Stimulated activated CD4-positive, alpha-beta T cell treated with anti-CD3 and anti-CD28 coated beads, TNF-alpha, amount 100 ng/mL, for 4 hours (primary cell): ENCODE measurements around the gene RASGEF1C.

Source experiments
- DNase-seq, 3 experiments: peaks; one replicate each; pipeline ENCODE4 v3.0.0-alpha.2; 2020; ENCODE audit warnings: low read depth in 3 of 3

The RASGEF1C gene

GRCh38 chr5:180059326-180059725 lies 149.7 kb downstream of the RASGEF1C start:
- DNase-seq, result no peak

DNA sequence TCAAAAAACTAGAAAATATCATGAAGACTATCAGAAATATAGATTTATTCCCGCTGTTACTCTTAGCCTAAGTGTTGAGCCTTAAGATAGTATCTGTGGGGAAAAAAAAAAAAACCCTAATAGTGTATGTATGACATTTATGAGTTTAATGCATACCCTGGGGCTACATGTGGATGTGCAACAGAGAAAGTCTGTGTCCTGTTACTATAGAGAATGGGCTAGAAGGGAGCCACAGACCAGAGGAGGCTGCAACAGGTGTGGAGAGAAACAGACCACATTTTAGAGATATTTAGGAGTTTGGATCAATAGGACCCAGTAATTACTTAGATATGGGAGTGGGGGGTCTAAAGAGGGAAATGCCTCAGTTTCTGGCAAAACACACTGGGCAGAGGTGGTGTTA lies 152.9 kb downstream of the RASGEF1C start:
- no peak for DNase-seq

DNA sequence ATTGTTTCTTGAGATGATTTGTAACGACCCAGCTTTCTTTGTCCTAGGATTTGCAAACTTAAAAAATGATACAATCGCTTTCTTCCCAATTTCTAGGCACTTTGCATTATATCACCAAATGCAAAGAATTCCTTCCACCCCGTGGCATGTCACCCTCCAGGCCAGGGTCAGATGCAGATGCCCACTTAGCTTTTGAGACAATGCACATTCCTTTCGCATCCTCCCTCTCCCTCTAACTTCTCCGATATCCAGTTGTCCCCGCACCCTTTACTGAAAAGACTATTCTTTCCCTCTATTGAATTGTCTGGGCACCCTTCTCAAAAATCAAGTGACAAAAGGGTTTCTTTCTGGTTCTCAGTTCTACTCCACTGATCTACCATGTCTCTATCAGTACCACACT lies 154.8 kb downstream of the RASGEF1C start:
- DNase-seq, result no peak

GRCh38 chr5:180053061-180053602 lies 155.9 kb downstream of the RASGEF1C start:
- no peak for DNase-seq

DNA sequence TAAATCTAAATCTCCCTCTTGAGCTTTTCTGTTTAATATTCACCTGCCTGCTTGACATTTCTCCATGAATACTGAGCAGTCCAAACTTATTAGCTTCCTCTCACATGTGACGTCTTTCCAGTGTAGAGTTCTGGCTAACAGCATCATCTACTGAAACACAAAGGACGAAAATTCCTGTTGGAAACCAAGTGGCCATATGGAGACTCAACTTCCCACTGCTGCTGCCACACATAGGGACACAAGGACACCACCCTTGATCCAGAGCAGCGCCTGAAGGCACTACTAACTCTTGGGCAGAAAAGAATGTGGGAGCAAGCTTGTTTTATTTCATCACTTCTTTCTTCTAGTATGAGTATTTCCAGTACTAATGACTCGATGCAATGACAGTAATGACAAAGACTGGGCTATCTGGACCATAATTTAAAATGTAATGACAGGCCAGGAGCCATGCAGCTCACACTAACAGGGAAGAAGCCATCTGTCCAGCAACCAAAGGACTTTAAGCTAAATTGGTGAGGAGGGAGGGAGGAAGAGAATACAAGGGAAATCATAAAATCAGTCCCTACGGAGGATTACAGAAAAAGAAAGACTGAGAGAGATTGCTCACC lies 156.7 kb downstream of the RASGEF1C start:
- DNase-seq, result no peak
